ENCODE data around the gene RAB3C. TPM values are rescaled to one million over a fixed set of nuclear protein-coding genes. Genes with fewer than 3 reads are reported as not detected.
A peak's percentile ranks its signal among the peaks of the same experiment; 100 is the strongest.

Gene RAB3C
- total RNA-seq, 1 donor from 2014 or later: 0.47 TPM

- H3K9me3 Mint-ChIP-seq: no peaks in the 10 kb centered on the region
These were observed 286.1 kb downstream of the RAB3C start for GRCh38 chr5:58868931-58869330.

GRCh38 chr5:58871648-58872242 lies 288.9 kb downstream of the RAB3C start:
- peaks cover 10% of the 10 kb centered on the region for H3K27me3 Mint-ChIP-seq
- intact Hi-C loops (cut with micrococcal nuclease): loop anchor here (1.0 kb wide), 3 partner anchors 136 to 929 kb away; no protein-coding TSS in a partner anchor
- peak; percentile 93 for TF ChIP-seq CTCF (IDR thresholded peaks at IDR 0.05)
- ATAC-seq (ENCODE audit: low read depth) (no peak), DNase-seq (no peak)
- no peaks in the 10 kb centered on the region for H3K4me1 Mint-ChIP-seq
- no peaks in the 10 kb centered on the region for H3K9me3 Mint-ChIP-seq
- no peaks in the 10 kb centered on the region for H3K36me3 Mint-ChIP-seq (ENCODE audit: low read depth)
- ChIA-PET POLR2A (no interaction called here), CTCF (interaction anchor here (0.9 to 2.6 kb wide), 4 partner anchors 23 to 929 kb away, joined by 3 to 10 read pairs (median 6); partner anchors contain the start of gene RAB3C)
- H3K27ac Mint-ChIP-seq: no peak overlapping the region
- no peak overlapping the region for H3K4me3 Mint-ChIP-seq

More at GRCh38 chr5:58868931-58869330, 286.1 kb downstream of the RAB3C start:
- no peak overlapping the region for H3K4me3 Mint-ChIP-seq
- POLR2A ChIA-PET: interaction anchor here (0.7 kb wide), 1 partner anchor 1417 kb away, joined by 8 read pairs; no protein-coding TSS in a partner anchor
- DNase-seq (no peak), ATAC-seq (ENCODE audit: low read depth) (no peak)
- TF ChIP-seq CTCF (IDR thresholded peaks at IDR 0.05): no peak
- no peaks in the 10 kb centered on the region for H3K36me3 Mint-ChIP-seq (ENCODE audit: low read depth)
- CTCF ChIA-PET: interaction anchor here (2.6 kb wide), 1 partner anchor 26 kb away, joined by 10 read pairs; no protein-coding TSS in a partner anchor
- intact Hi-C loops (cut with micrococcal nuclease): no loop called here
- no peak overlapping the region for H3K27ac Mint-ChIP-seq
- H3K27me3 Mint-ChIP-seq: peaks cover 6% of the 10 kb centered on the region
- no peaks in the 10 kb centered on the region for H3K4me1 Mint-ChIP-seq

- H3K9me3 Mint-ChIP-seq: no peaks in the 10 kb centered on the region
- no peak for DNase-seq
- intact Hi-C loops (cut with micrococcal nuclease): no loop called here
- H3K4me3 Mint-ChIP-seq: no peak overlapping the region
- TF ChIP-seq CTCF (IDR thresholded peaks at IDR 0.05): no peak
- ATAC-seq (ENCODE audit: low read depth): no peak
- ChIA-PET CTCF (no interaction called here), POLR2A (no interaction called here)
- no peaks in the 10 kb centered on the region for H3K36me3 Mint-ChIP-seq (ENCODE audit: low read depth)
- H3K27me3 Mint-ChIP-seq: peaks cover 12% of the 10 kb centered on the region
- no peak overlapping the region for H3K27ac Mint-ChIP-seq
- no peaks in the 10 kb centered on the region for H3K4me1 Mint-ChIP-seq
These were observed 289.9 kb downstream of the RAB3C start for GRCh38 chr5:58872670-58873273.

- CTCF ChIA-PET: interaction anchor here (1.6 kb wide), 1 partner anchor 15 kb away, joined by 4 read pairs; no protein-coding TSS in a partner anchor
- intact Hi-C loops (cut with micrococcal nuclease): no loop called here
- POLR2A ChIA-PET: no interaction called here
- Mint-ChIP-seq H3K36me3 (ENCODE audit: low read depth) (no peaks in the 10 kb centered on the region), H3K4me1 (no peaks in the 10 kb centered on the region), H3K9me3 (no peaks in the 10 kb centered on the region), H3K27me3 (peaks cover 14% of the 10 kb centered on the region), H3K4me3 (no peak overlapping the region), H3K27ac (no peak overlapping the region)
- TF ChIP-seq CTCF (IDR thresholded peaks at IDR 0.05): no peak
- no peak for ATAC-seq (ENCODE audit: low read depth)
- DNase-seq: no peak
These were observed 292.7 kb downstream of the RAB3C start for GRCh38 chr5:58875599-58875998.

GRCh38 chr5:58885260-58885659 lies 302.4 kb downstream of the RAB3C start:
- Mint-ChIP-seq H3K4me3 (no peak overlapping the region), H3K27ac (no peak overlapping the region), H3K27me3 (peaks cover 16% of the 10 kb centered on the region), H3K9me3 (peaks cover 4% of the 10 kb centered on the region), H3K4me1 (peaks cover 5% of the 10 kb centered on the region), H3K36me3 (ENCODE audit: low read depth) (no peaks in the 10 kb centered on the region)
- CTCF ChIA-PET: interaction anchor here (0.8 to 2.0 kb wide), 4 partner anchors 289 to 915 kb away, joined by 3 to 19 read pairs (median 8); no protein-coding TSS in a partner anchor
- ATAC-seq (ENCODE audit: low read depth) (no peak), DNase-seq (no peak)
- TF ChIP-seq CTCF (IDR thresholded peaks at IDR 0.05): no peak
- POLR2A ChIA-PET: no interaction called here
- intact Hi-C loops (cut with micrococcal nuclease): loop anchor here (5.0 kb wide), 1 partner anchor 482 kb away; no protein-coding TSS in a partner anchor

Measured in activated B cell treated with CpG ODN at 0.5 μM for 24 hours (primary cell).